Gastroesophageal sphincter (tissue), 4 donors: Measurements from ENCODE around the gene ZNF774. TPM values are rescaled to one million over a fixed set of nuclear protein-coding genes. Genes with fewer than 3 reads are reported as not detected.

Source experiments
- ATAC-seq: fragments of 150-250 bp; one replicate; pipeline ENCODE4 v1.9.1; 2016; ENCODE audit warnings: mild to moderate bottlenecking, moderate library complexity
- H3K27ac ChIP-seq, 4 donors: fragments of 200-600 bp; sonication (generic) in 3 of 4; 1 replicate in 3 of 4; 2 replicates in 1 of 4; pipeline ENCODE4 v1.5.1; 2016 to 2019
- H3K27me3 ChIP-seq: fragments of 200-600 bp; sonication (generic); one replicate; pipeline ENCODE4 v1.5.1; 2019
- H3K36me3 ChIP-seq, 2 donors: fragments of 200-600 bp; sonication (generic); one replicate each; pipeline ENCODE4 v1.5.1; 2019; ENCODE audit warnings: control low read depth in 1 of 2
- H3K4me1 ChIP-seq, 3 donors: fragments of 200-600 bp; sonication (generic); 1 replicate in 2 of 3; 2 replicates in 1 of 3; pipeline ENCODE4 v1.5.1; 2016 to 2019; ENCODE audit warnings: control low read depth in 2 of 3
- H3K4me3 ChIP-seq, 2 donors: fragments of 200-600 bp; sonication (generic); one replicate each; pipeline ENCODE4 v1.5.1; 2019; ENCODE audit warnings: mild to moderate bottlenecking in 1 of 2, moderate library complexity in 1 of 2
- H3K9me3 ChIP-seq, 3 donors: fragments of 200-600 bp; sonication (generic); one replicate each; pipeline ENCODE4 v1.5.1; 2017 to 2019; ENCODE audit warnings: control low read depth in 2 of 3
- EP300 ChIP-seq: sonication (generic); formaldehyde crosslinking; IDR thresholded peaks from one replicate; pipeline ENCODE4 v1.6.1; 2017; ENCODE audit warnings: antibody characterized with exemption, mild to moderate bottlenecking
- POLR2A ChIP-seq, 2 donors: fragments of 450-650 bp; IDR thresholded peaks; one replicate each; pipeline ENCODE4 v1.6.1; 2017; ENCODE audit warnings: antibody characterized with exemption in 2 of 2, mild to moderate bottlenecking in 2 of 2, moderate library complexity in 1 of 2
- POLR2AphosphoS5 ChIP-seq: sonication (generic); formaldehyde crosslinking; IDR thresholded peaks from one replicate; pipeline ENCODE4 v1.6.1; 2017; ENCODE audit warnings: antibody characterized with exemption
- WGBS, 2 donors: methylation state at CpG; one replicate each; pipeline ENCODE4 v1.1.5; 2018; ENCODE audit warnings: low coverage in 1 of 2; 5-methylcytosine and 5-hydroxymethylcytosine counted together
- total RNA-seq, 4 donors: library from RNA; depleted of rRNA; stranded (reverse); fragments of >200 nt; gene quantifications; one replicate each; pipeline ENCODE4 v1.1.0, GENCODE V29; 2016
- TF ChIP-seq, protein P1 (sequence below), 4 experiments: fragments of 200-600 bp in 2 of 4; fragments of 450-650 bp in 2 of 4; sonication (generic) in 1 of 4; IDR thresholded peaks; one replicate each; pipeline ENCODE4 v1.5.1; 2017 to 2019; ENCODE audit warnings: antibody characterized with exemption in 4 of 4, mild to moderate bottlenecking in 2 of 4, moderate library complexity in 2 of 4

ZNF774 gene
- total RNA-seq, 4 donors from 2014 or later = 0.78 to 17.2 (median 1.1) TPM

- Histone ChIP-seq H3K4me1 (peaks cover 4 to 16% (median 4%) of the 10 kb centered on the region in 3 donors), H3K9me3 (no peaks in the 10 kb centered on the region), H3K27me3 (no peaks in the 10 kb centered on the region), H3K4me3 (no peak overlapping the region), H3K27ac (no peak overlapping the region), H3K36me3 (no peaks in the 10 kb centered on the region)
- no peak for ATAC-seq
- no peak for TF ChIP-seq EP300
- TF ChIP-seq POLR2AphosphoS5 = no peak
- TF ChIP-seq, protein P1, sequence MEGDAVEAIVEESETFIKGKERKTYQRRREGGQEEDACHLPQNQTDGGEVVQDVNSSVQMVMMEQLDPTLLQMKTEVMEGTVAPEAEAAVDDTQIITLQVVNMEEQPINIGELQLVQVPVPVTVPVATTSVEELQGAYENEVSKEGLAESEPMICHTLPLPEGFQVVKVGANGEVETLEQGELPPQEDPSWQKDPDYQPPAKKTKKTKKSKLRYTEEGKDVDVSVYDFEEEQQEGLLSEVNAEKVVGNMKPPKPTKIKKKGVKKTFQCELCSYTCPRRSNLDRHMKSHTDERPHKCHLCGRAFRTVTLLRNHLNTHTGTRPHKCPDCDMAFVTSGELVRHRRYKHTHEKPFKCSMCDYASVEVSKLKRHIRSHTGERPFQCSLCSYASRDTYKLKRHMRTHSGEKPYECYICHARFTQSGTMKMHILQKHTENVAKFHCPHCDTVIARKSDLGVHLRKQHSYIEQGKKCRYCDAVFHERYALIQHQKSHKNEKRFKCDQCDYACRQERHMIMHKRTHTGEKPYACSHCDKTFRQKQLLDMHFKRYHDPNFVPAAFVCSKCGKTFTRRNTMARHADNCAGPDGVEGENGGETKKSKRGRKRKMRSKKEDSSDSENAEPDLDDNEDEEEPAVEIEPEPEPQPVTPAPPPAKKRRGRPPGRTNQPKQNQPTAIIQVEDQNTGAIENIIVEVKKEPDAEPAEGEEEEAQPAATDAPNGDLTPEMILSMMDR (IDR thresholded peaks at IDR 0.05) = no peak
- no peak for TF ChIP-seq POLR2A (IDR thresholded peaks at IDR 0.05)
- WGBS, 2 donors = 85 to 93% methylated on average over 1 of the region's 1 CpG
Measured at GRCh38 chr15:90320885-90321278, 31.2 kb upstream of the ZNF774 start.

GRCh38 chr15:90322538-90322937, 29.5 kb upstream of the ZNF774 start:
- Histone ChIP-seq H3K4me1 (peaks cover 0 to 12% (median 0%) of the 10 kb centered on the region in 3 donors), H3K9me3 (no peaks in the 10 kb centered on the region), H3K27me3 (no peaks in the 10 kb centered on the region), H3K36me3 (no peaks in the 10 kb centered on the region), H3K27ac (no peak overlapping the region), H3K4me3 (no peak overlapping the region)
- ATAC-seq = no peak
- 60 to 90% methylated on average over 3 to 4 of the region's 4 CpGs for WGBS, 2 donors
- no peak for TF ChIP-seq EP300
- TF ChIP-seq POLR2AphosphoS5 = no peak
- TF ChIP-seq, protein P1 (IDR thresholded peaks at IDR 0.05) = no peak
- TF ChIP-seq POLR2A (IDR thresholded peaks at IDR 0.05) = no peak

DNA sequence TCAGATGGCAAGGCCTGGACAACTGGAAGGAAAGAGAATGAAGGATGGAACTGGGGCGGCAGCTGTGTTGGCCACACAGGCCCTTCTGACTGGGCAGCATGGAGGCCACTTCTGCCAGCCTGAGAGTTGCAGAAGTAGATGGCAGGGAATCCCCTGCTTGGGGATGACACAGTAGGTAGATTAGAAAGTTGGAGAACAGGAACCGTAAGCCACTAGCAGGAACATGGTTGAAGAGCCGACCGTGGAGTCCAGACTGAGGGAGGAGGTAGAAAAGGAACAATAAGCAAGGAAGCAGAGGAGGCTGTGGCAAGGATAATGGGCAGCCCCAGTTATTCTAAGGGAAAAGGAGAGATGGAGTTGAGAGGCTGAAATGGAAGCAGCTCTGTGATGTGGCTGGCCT, 26.4 kb upstream of the ZNF774 start:
- 80 to 83% methylated on average over 1 to 4 of the region's 4 CpGs for WGBS, 2 donors

GRCh38 chr15:90326441-90326840, 25.6 kb upstream of the ZNF774 start:
- 76 to 93% methylated on average over 1 to 4 of the region's 4 CpGs for WGBS, 2 donors
- Histone ChIP-seq H3K27ac (no peak overlapping the region), H3K4me3 (no peak overlapping the region)

More for the DNA sequence above, 26.4 kb upstream of the ZNF774 start:
- TF ChIP-seq POLR2A (IDR thresholded peaks at IDR 0.05) (no peak), EP300 (no peak), POLR2AphosphoS5 (no peak)
- TF ChIP-seq, protein P1 (IDR thresholded peaks at IDR 0.05) = no peak
- Histone ChIP-seq H3K9me3 (no peaks in the 10 kb centered on the region), H3K4me1 (no peaks in the 10 kb centered on the region), H3K27ac (no peak overlapping the region), H3K4me3 (no peak overlapping the region), H3K36me3 (no peaks in the 10 kb centered on the region), H3K27me3 (no peaks in the 10 kb centered on the region)
- ATAC-seq = no peak

GRCh38 chr15:90327311-90327710, 24.8 kb upstream of the ZNF774 start:
- no peaks in the 10 kb centered on the region for H3K4me1 ChIP-seq
- WGBS, 2 donors = 85 to 97% methylated on average over 6 of the region's 6 CpGs
- TF ChIP-seq POLR2AphosphoS5 (no peak), EP300 (no peak), POLR2A (IDR thresholded peaks at IDR 0.05) (no peak)
- TF ChIP-seq, protein P1 (IDR thresholded peaks at IDR 0.05) = no peak

More at GRCh38 chr15:90326441-90326840, 25.6 kb upstream of the ZNF774 start:
- H3K9me3 ChIP-seq = no peaks in the 10 kb centered on the region
- TF ChIP-seq POLR2A (IDR thresholded peaks at IDR 0.05) (no peak), EP300 (no peak), POLR2AphosphoS5 (no peak)
- TF ChIP-seq, protein P1 (IDR thresholded peaks at IDR 0.05) = no peak
- ATAC-seq = no peak
- no peaks in the 10 kb centered on the region for H3K36me3 ChIP-seq
- H3K27me3 ChIP-seq = no peaks in the 10 kb centered on the region
- H3K4me1 ChIP-seq = no peaks in the 10 kb centered on the region

More at GRCh38 chr15:90327311-90327710, 24.8 kb upstream of the ZNF774 start:
- H3K4me3 ChIP-seq = no peak overlapping the region
- H3K27me3 ChIP-seq = no peaks in the 10 kb centered on the region
- H3K9me3 ChIP-seq = no peaks in the 10 kb centered on the region
- ATAC-seq = no peak
- H3K27ac ChIP-seq = no peak overlapping the region
- H3K36me3 ChIP-seq = no peaks in the 10 kb centered on the region
